Measurements from ENCODE around the gene PPIA.
"Not testable (repeated sequence)": the region's sequence is repeated elsewhere in the genome, so short reads cannot be mapped to it uniquely, and the experiment has no call there.

The PPIA gene

DNA sequence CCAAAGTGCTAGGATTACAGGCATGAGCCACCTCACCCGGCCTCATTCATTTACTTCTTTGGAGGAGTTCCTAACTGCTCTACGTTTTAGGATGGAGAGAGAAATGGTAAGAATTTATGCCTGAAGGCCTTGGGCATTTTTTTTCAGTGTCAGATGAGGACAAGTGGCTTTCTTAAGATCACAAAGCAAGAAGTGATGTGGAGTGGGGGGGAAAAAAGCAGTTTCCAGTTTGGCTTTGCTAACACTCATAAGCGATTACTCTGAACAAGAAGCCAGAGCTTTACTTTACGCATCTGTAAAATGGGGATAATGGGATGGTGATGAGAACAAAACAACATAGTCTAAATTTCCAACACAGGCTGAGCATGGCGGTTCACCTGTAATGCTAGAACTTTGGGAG lies 2.6 kb upstream of the PPIA start:
- Histone ChIP-seq H3K27ac (ENCODE audit: low read depth, low read length) (no peak overlapping the region), H3K4me1 (ENCODE audit: control insufficient read depth, insufficient read depth, low read length) (0 out of 2 replicates have a peak, but pooled peaks cover 2% of the 10 kb centered on the region), H3K27me3 (ENCODE audit: control insufficient read depth, insufficient read depth, low read length) (no peaks in the 10 kb centered on the region), H3K9ac (ENCODE audit: low read length) (no peak overlapping the region), H3K4me3 (ENCODE audit: low read depth, low read length) (no peak overlapping the region), H3K36me3 (ENCODE audit: control insufficient read depth, insufficient read depth, low read length) (peaks cover 17% of the 10 kb centered on the region), H3K9me3 (ENCODE audit: control insufficient read depth, insufficient read depth, low read depth, low read length) (no peaks in the 10 kb centered on the region)

- Histone ChIP-seq H3K4me1 (ENCODE audit: control insufficient read depth, insufficient read depth, low read length) (0 out of 2 replicates have a peak, but pooled peaks cover 2% of the 10 kb centered on the region), H3K9ac (ENCODE audit: low read length) (no peak overlapping the region), H3K4me3 (ENCODE audit: low read depth, low read length) (no peak overlapping the region), H3K36me3 (ENCODE audit: control insufficient read depth, insufficient read depth, low read length) (peaks cover 21% of the 10 kb centered on the region), H3K9me3 (ENCODE audit: control insufficient read depth, insufficient read depth, low read depth, low read length) (no peaks in the 10 kb centered on the region), H3K27me3 (ENCODE audit: control insufficient read depth, insufficient read depth, low read length) (no peaks in the 10 kb centered on the region), H3K27ac (ENCODE audit: low read depth, low read length) (no peak overlapping the region)
Observed at GRCh38 chr7:44794331-44794730, 2.1 kb upstream of the PPIA start.

DNA sequence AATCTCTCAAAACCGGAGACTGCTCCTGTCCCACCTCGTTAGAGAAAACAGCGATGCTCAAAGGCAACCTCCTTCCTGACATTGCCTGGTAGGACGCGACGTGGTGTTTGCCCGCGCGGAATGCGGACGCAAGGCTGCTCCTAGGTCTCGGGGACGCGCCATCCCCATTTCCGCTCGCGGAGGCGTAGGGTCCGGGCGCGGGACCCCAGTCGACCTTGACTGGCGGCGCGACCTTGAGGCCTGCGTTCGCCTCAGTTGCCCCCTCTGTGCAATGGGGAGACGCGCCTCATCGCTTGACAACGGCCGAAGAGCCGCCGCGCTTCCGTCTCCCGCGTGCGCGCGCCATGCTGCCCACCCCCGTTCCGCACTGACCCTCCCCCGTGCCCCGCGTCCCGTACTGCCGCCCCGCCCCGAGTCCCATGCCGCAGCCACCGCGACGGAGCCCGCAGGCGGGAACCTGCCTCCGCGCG lies 412 bp upstream of the PPIA start:
- H3K9ac ChIP-seq (ENCODE audit: low read length): peak overlapping the region; percentile 84
- peaks cover 37% of the 10 kb centered on the region for H3K36me3 ChIP-seq (ENCODE audit: control insufficient read depth, insufficient read depth, low read length)
- no peaks in the 10 kb centered on the region for H3K9me3 ChIP-seq (ENCODE audit: control insufficient read depth, insufficient read depth, low read depth, low read length)
- H3K27me3 ChIP-seq (ENCODE audit: control insufficient read depth, insufficient read depth, low read length): no peaks in the 10 kb centered on the region
- H3K4me3 ChIP-seq (ENCODE audit: low read depth, low read length): peak overlapping the region; percentile 85
- H3K27ac ChIP-seq (ENCODE audit: low read depth, low read length): peak overlapping the region; percentile 98
- 0 out of 2 replicates have a peak, but pooled peaks cover 2% of the 10 kb centered on the region for H3K4me1 ChIP-seq (ENCODE audit: control insufficient read depth, insufficient read depth, low read length)

DNA sequence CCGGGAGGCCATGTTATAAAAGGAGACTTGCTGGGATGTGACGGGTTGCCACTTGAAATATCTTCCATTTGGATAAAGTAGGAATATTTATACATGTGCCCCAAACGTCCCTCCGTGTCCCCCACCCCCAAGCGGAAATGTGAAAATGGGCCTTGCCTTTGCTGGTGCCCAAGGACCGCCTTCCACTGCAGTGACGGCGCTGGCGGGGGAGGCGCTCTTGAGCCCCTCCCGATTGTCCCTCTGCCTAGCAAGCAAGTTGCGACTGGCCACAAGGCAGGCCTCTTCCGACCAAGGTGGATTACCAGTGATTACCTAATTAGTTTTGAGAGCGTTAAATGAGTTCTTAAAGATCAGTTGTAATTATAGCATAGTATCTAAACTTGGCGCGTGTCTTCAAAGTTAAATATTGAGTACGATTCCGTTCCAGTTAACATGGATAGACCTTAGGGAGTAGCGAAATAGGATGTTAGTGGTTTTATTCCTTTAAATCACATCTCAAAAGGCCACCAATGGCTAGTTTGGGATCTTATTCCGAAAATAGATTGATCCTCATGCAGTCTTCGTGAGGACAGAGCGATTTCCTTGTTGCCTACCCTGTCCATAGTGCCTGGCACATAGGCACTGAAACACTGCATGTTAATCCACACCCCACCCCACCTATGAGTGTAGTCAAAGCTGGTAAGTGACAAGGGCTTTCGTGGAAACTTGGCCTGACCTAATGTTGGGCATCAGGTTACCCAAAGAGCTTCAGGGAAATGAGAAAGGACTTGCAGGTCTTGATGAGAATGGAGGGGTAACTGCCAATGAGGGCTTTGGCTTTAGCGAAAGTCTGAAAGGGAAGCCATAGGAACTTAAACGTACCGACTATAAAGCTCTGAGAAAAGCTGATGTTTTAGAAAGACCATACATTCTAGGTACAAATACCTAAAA lies 1.1 kb downstream of the PPIA start:
- Histone ChIP-seq H3K27me3 (ENCODE audit: control insufficient read depth, insufficient read depth, low read length) (no peaks in the 10 kb centered on the region), H3K9me3 (ENCODE audit: control insufficient read depth, insufficient read depth, low read depth, low read length) (no peaks in the 10 kb centered on the region), H3K27ac (ENCODE audit: low read depth, low read length) (peak overlapping the region; percentile 98), H3K36me3 (ENCODE audit: control insufficient read depth, insufficient read depth, low read length) (peaks cover 52% of the 10 kb centered on the region), H3K4me3 (ENCODE audit: low read depth, low read length) (peak overlapping the region; percentile 85), H3K4me1 (ENCODE audit: control insufficient read depth, insufficient read depth, low read length) (0 out of 2 replicates have a peak, but pooled peaks cover 2% of the 10 kb centered on the region), H3K9ac (ENCODE audit: low read length) (peak overlapping the region; percentile 100)

- peaks cover 63% of the 10 kb centered on the region for H3K36me3 ChIP-seq (ENCODE audit: control insufficient read depth, insufficient read depth, low read length)
- peak overlapping the region; percentile 29 for H3K9ac ChIP-seq (ENCODE audit: low read length)
- H3K4me1 ChIP-seq (ENCODE audit: control insufficient read depth, insufficient read depth, low read length): 0 out of 2 replicates have a peak, but pooled peaks cover 2% of the 10 kb centered on the region
- H3K27me3 ChIP-seq (ENCODE audit: control insufficient read depth, insufficient read depth, low read length): no peaks in the 10 kb centered on the region
- 0 out of 2 replicates have a peak overlapping the region, but pooled peaks have one; percentile 59 for H3K27ac ChIP-seq (ENCODE audit: low read depth, low read length)
- peak overlapping the region; percentile 85 for H3K4me3 ChIP-seq (ENCODE audit: low read depth, low read length)
- no peaks in the 10 kb centered on the region for H3K9me3 ChIP-seq (ENCODE audit: control insufficient read depth, insufficient read depth, low read depth, low read length)
Observed at GRCh38 chr7:44798649-44799305, 2.3 kb downstream of the PPIA start.

GRCh38 chr7:44799939-44800338 lies 3.5 kb downstream of the PPIA start:
- H3K27ac ChIP-seq (ENCODE audit: low read depth, low read length): no peak overlapping the region
- H3K9ac ChIP-seq (ENCODE audit: low read length): no peak overlapping the region
- peaks cover 69% of the 10 kb centered on the region for H3K36me3 ChIP-seq (ENCODE audit: control insufficient read depth, insufficient read depth, low read length)
- H3K4me1 ChIP-seq (ENCODE audit: control insufficient read depth, insufficient read depth, low read length): 0 out of 2 replicates have a peak, but pooled peaks cover 2% of the 10 kb centered on the region
- no peaks in the 10 kb centered on the region for H3K27me3 ChIP-seq (ENCODE audit: control insufficient read depth, insufficient read depth, low read length)
- no peak overlapping the region for H3K4me3 ChIP-seq (ENCODE audit: low read depth, low read length)
- H3K9me3 ChIP-seq (ENCODE audit: control insufficient read depth, insufficient read depth, low read depth, low read length): no peaks in the 10 kb centered on the region

- Histone ChIP-seq H3K27ac (ENCODE audit: low read depth, low read length) (no peak overlapping the region), H3K36me3 (ENCODE audit: control insufficient read depth, insufficient read depth, low read length) (peaks cover 69% of the 10 kb centered on the region), H3K4me1 (ENCODE audit: control insufficient read depth, insufficient read depth, low read length) (0 out of 2 replicates have a peak, but pooled peaks cover 2% of the 10 kb centered on the region), H3K9me3 (ENCODE audit: control insufficient read depth, insufficient read depth, low read depth, low read length) (no peaks in the 10 kb centered on the region), H3K4me3 (ENCODE audit: low read depth, low read length) (no peak overlapping the region), H3K27me3 (ENCODE audit: control insufficient read depth, insufficient read depth, low read length) (no peaks in the 10 kb centered on the region), H3K9ac (ENCODE audit: low read length) (no peak overlapping the region)
Observed at GRCh38 chr7:44801890-44802289, 5.4 kb downstream of the PPIA start.

DNA sequence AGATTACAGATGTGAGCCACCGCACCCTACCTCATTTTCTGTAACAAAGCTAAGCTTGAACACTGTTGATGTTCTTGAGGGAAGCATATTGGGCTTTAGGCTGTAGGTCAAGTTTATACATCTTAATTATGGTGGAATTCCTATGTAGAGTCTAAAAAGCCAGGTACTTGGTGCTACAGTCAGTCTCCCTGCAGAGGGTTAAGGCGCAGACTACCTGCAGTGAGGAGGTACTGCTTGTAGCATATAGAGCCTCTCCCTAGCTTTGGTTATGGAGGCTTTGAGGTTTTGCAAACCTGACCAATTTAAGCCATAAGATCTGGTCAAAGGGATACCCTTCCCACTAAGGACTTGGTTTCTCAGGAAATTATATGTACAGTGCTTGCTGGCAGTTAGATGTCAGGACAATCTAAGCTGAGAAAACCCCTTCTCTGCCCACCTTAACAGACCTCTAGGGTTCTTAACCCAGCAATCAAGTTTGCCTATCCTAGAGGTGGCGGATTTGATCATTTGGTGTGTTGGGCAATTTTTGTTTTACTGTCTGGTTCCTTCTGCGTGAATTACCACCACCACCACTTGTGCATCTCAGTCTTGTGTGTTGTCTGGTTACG lies 6.0 kb downstream of the PPIA start:
- Histone ChIP-seq H3K9ac (ENCODE audit: low read length) (no peak overlapping the region), H3K9me3 (ENCODE audit: control insufficient read depth, insufficient read depth, low read depth, low read length) (no peaks in the 10 kb centered on the region), H3K4me1 (ENCODE audit: control insufficient read depth, insufficient read depth, low read length) (0 out of 2 replicates have a peak, but pooled peaks cover 2% of the 10 kb centered on the region), H3K27me3 (ENCODE audit: control insufficient read depth, insufficient read depth, low read length) (no peaks in the 10 kb centered on the region), H3K27ac (ENCODE audit: low read depth, low read length) (no peak overlapping the region), H3K36me3 (ENCODE audit: control insufficient read depth, insufficient read depth, low read length) (peaks cover 64% of the 10 kb centered on the region), H3K4me3 (ENCODE audit: low read depth, low read length) (no peak overlapping the region)

DNA sequence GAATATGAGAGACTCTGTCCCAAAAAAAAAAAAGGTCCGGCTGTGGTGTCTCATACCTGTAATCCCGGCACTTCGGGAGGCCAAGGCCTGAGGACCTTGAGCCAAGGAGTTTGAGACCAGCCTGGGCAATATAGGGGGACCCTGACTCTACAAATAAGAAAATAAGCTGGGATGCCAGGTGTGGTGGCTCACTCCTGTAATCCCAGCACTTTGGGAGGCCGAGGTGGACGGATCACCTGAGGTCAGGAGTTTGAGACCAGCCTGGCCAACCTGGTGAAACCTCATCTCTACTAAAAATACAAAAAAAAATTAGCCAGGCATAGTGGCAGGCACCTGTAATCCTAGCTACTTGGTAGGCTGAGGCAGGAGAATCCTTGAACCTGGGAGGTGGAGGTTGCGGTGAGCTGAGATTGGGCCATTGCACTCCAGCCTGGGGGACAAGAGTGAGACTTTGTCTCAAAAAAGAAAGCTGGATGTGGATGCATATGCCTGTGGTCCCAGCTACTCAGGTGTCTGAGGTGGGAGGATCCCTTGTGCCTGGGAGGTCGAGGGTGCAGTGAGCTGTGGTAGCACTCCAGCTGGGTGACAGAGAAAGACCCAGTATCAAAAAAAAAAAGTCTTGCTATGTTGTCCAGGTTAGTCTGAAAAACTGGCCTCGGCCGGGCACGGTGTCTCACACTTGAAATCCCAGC lies 7.5 kb downstream of the PPIA start:
- peaks cover 51% of the 10 kb centered on the region for H3K36me3 ChIP-seq (ENCODE audit: control insufficient read depth, insufficient read depth, low read length)
- not testable (repeated sequence) for H3K9ac ChIP-seq (ENCODE audit: low read length); H3K4me3 ChIP-seq (ENCODE audit: low read depth, low read length); H3K27ac ChIP-seq (ENCODE audit: low read depth, low read length); H3K4me1 ChIP-seq (ENCODE audit: control insufficient read depth, insufficient read depth, low read length); H3K27me3 ChIP-seq (ENCODE audit: control insufficient read depth, insufficient read depth, low read length); H3K9me3 ChIP-seq (ENCODE audit: control insufficient read depth, insufficient read depth, low read depth, low read length)

- Histone ChIP-seq H3K9ac (ENCODE audit: low read length) (no peak overlapping the region), H3K27ac (ENCODE audit: low read depth, low read length) (no peak overlapping the region), H3K27me3 (ENCODE audit: control insufficient read depth, insufficient read depth, low read length) (no peaks in the 10 kb centered on the region), H3K4me3 (ENCODE audit: low read depth, low read length) (no peak overlapping the region), H3K9me3 (ENCODE audit: control insufficient read depth, insufficient read depth, low read depth, low read length) (no peaks in the 10 kb centered on the region), H3K36me3 (ENCODE audit: control insufficient read depth, insufficient read depth, low read length) (peaks cover 32% of the 10 kb centered on the region), H3K4me1 (ENCODE audit: control insufficient read depth, insufficient read depth, low read length) (no peaks in the 10 kb centered on the region)
Observed at GRCh38 chr7:44805950-44806349, 9.5 kb downstream of the PPIA start.

All from HUES6 (cell line).